Stimulated activated CD4-positive, alpha-beta T cell treated with anti-CD3 and anti-CD28 coated beads, Interleukin-2, amount 100 ng/mL, for 48 hours (primary cell): ENCODE data around the gene PCDHA1.
"Not testable (repeated sequence)": the region's sequence is repeated elsewhere in the genome, so short reads cannot be mapped to it uniquely, and the experiment has no call there.

Source experiments
- DNase-seq, 2 donors: peaks; one replicate each; pipeline ENCODE4 v3.0.0-alpha.2; 2020

The PCDHA1 gene

DNA sequence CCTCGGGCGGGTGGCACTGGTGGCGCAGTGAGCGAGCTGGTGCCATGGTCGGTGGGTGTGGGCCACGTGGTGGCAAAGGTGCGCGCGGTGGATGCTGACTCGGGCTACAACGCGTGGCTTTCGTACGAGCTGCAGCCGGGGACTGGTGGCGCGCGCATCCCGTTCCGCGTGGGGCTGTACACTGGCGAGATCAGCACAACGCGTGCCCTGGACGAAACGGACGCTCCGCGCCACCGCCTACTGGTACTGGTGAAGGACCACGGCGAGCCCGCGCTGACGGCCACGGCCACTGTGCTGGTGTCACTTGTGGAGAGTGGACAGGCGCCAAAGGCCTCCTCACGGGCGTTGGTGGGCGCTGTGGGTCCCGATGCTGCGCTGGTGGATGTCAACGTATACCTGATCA, 22.9 kb downstream of the PCDHA1 start:
- no peak for DNase-seq

- DNase-seq, result peak; percentile 28 to 32
Observed at GRCh38 chr5:140821375-140822280, 35.7 kb downstream of the PCDHA1 start, which contains the start of gene PCDHA5. Gene PCDHA5 (plus strand): TSS chr5:140821613.

DNA sequence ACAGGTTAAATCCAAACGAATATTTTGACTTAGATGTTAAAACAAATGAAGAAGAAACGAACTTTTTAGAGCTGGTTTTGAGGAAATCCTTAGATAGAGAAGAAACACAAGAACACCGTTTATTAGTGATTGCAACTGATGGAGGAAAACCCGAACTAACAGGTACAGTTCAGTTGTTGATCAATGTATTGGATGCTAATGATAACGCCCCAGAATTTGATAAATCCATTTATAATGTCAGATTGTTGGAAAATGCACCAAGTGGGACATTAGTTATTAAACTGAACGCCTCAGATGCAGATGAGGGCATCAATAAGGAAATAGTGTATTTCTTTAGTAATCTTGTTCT, 36.3 kb downstream of the PCDHA1 start:
- no peak for DNase-seq

DNA sequence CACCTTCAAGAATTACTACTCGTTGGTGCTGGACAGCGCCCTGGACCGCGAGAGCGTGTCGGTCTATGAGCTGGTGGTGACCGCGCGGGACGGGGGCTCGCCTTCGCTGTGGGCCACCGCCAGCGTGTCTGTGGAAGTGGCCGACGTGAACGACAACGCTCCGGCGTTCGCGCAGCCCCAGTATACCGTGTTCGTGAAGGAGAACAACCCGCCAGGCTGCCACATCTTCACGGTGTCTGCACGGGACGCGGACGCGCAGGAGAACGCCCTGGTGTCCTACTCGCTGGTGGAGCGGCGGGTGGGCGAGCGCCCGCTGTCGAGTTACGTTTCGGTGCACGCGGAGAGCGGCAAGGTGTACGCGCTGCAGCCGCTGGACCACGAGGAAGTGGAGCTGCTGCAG, 37.0 kb downstream of the PCDHA1 start:
- DNase-seq, result not testable (repeated sequence)

DNA sequence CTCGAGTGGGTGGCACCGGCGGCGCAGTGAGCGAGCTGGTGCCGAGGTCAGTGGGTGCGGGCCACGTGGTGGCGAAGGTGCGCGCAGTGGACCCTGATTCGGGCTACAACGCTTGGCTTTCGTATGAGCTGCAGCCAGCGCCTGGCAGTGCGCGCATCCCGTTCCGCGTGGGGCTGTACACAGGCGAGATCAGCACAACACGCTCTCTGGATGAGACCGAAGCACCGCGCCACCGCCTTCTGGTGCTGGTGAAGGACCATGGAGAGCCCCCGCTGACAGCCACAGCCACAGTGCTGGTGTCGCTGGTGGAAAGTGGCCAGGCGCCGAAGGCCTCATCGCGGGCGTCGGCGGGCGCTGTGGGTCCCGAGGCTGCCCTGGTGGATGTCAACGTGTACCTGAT, 37.5 kb downstream of the PCDHA1 start:
- DNase-seq, result no peak

DNA sequence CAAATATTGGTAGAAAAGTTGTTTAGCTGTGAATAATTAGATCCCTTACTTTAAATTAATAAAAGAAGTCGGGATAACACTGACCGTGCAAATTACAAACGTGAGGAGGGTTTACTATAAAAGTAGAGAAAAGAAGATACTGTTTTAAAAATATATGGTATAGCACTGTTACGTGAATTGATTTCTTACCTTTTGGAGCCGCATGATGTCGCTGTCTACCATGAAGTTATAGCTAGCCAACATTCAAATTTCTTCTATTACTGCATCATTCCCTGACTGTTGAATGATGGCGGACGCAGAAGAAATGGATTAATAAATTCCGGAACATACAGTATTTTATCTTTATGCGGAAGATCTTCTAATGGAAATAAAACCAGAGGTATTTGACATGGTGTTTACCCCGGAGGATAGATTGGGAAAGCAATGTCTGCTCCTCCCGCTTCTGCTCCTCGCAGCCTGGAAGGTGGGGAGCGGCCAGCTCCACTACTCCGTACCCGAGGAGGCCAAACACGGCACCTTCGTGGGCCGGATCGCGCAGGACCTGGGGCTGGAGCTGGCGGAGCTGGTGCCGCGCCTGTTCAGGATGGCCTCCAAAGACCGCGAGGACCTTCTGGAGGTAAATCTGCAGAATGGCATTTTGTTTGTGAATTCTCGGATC, 41.9 kb downstream of the PCDHA1 start, which contains the start of gene PCDHA6:
Gene PCDHA6, plus strand, starts transcription at position 257 of the 658 bp plus-strand sequence. Its CDS starts 132 bp downstream, at position 389.
- no peak for DNase-seq

- no peak for DNase-seq
Observed at GRCh38 chr5:140828362-140828737, 42.4 kb downstream of the PCDHA1 start.

DNA sequence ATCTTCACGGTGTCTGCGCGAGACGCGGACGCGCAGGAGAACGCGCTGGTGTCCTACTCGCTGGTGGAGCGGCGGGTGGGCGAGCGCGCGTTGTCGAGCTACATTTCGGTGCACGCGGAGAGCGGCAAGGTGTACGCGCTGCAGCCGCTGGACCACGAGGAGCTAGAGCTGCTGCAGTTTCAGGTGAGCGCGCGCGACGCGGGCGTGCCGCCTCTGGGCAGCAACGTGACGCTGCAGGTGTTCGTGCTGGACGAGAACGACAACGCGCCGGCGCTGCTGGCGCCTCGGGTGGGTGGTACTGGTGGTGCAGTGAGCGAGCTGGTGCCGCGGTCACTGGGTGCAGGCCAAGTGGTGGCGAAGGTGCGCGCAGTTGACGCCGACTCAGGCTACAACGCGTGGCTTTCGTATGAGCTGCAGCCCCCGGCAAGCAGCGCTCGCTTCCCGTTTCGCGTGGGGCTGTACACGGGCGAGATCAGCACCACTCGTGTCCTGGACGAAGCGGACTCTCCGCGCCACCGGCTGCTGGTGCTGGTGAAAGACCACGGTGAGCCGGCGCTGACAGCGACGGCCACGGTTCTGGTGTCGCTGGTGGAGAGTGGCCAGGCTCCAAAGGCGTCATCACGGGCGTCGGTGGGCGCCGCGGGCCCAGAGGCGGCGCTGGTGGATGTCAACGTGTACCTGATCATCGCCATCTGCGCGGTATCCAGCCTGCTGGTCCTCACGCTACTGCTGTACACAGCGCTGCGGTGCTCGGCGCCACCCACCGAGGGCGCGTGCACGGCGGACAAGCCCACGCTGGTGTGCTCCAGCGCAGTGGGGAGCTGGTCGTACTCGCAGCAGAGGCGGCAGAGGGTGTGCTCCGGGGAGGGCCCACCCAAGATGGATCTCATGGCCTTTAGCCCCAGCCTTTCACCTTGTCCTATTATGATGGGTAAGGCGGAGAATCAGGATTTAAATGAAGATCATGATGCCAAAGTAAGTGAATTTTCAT, 43.9 kb downstream of the PCDHA1 start:
- DNase-seq, result not testable (repeated sequence)

GRCh38 chr5:140833993-140834392, 48.1 kb downstream of the PCDHA1 start, which contains the start of gene PCDHA7:
Gene PCDHA7 (plus strand): TSS chr5:140834269. CDS start chr5:140834384, 115 bp downstream.
- no peak for DNase-seq

- DNase-seq, result not testable (repeated sequence)
Observed at GRCh38 chr5:140834439-140835008, 48.6 kb downstream of the PCDHA1 start.

GRCh38 chr5:140835622-140836510, 49.9 kb downstream of the PCDHA1 start:
- DNase-seq, result no peak

- DNase-seq, result peak in 1 of 2 donors; percentile 24
Observed at GRCh38 chr5:140840978-140841962, 55.3 kb downstream of the PCDHA1 start, which contains the start of gene PCDHA8. Gene PCDHA8 (plus strand): TSS chr5:140841187. CDS start chr5:140841322, 135 bp downstream.

DNA sequence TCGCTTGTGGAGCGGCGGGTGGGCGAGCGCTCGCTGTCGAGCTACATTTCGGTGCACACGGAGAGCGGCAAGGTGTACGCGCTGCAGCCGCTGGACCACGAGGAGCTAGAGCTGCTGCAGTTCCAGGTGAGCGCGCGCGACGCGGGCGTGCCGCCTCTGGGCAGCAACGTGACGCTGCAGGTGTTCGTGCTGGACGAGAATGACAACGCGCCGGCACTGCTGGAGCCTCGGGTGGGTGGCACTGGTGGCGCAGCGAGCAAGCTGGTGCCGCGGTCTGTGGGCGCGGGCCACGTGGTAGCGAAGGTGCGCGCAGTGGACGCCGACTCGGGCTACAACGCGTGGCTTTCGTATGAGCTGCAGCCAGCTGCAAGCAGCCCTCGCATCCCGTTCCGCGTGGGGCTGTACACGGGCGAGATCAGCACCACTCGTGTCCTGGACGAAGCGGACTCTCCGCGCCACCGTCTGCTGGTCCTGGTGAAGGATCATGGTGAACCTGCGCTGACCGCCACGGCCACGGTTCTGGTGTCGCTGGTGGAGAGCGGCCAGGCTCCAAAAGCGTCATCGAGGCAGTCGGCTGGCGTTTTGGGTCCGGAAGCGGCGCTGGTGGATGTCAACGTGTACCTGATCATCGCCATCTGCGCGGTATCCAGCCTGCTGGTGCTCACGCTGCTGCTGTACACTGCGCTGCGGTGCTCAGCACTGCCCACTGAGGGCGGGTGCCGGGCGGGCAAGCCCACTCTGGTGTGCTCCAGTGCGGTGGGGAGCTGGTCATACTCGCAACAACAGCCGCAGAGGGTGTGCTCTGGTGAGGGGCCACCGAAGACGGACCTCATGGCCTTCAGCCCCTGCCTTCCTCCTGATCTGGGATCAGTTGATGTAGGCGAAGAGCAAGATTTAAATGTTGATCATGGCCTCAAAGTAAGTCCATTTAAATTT, 57.1 kb downstream of the PCDHA1 start:
- DNase-seq, result no peak

DNA sequence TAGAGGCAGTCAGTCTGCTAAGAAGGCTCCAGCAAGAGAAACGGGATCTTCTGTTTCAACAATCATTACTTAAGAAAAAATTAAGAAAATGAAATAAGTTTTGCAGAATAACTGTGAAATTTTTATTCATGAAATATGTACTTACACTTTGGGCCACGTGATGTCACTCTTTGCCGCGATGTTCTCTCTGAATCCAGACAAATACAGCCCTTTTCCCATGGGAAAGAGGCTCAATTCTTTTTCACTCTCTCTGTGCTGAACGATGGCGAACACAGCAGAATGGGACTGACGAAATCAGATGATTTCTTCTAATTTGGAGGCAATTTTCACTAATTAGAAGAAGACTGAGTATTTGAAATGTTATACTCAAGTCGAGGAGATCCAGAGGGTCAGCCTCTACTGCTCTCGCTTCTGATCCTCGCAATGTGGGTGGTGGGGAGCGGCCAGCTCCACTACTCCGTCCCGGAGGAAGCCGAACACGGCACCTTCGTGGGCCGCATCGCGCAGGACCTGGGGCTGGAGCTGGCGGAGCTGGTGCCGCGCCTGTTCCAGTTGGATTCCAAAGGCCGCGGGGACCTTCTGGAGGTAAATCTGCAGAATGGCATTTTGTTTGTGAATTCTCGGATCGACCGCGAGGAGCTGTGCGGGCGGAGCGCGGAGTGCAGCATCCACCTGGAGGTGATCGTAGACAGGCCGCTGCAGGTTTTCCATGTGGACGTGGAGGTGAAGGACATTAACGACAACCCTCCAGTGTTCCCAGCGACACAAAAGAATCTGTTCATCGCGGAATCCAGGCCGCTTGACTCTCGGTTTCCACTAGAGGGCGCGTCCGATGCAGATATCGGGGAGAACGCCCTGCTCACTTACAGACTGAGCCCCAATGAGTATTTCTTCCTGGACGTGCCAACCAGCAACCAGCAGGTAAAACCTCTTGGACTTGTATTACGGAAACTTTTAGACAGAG, 62.5 kb downstream of the PCDHA1 start, which contains the start of gene PCDHA9:
Gene PCDHA9, plus strand, starts transcription at position 244 of the 964 bp plus-strand sequence. Its CDS starts 114 bp downstream, at position 358.
- DNase-seq, result not testable (repeated sequence)

GRCh38 chr5:140849831-140850634, 64.1 kb downstream of the PCDHA1 start:
- DNase-seq, result not testable (repeated sequence)
